ENCODE data around the gene NFE2L3.

The NFE2L3 gene

DNA sequence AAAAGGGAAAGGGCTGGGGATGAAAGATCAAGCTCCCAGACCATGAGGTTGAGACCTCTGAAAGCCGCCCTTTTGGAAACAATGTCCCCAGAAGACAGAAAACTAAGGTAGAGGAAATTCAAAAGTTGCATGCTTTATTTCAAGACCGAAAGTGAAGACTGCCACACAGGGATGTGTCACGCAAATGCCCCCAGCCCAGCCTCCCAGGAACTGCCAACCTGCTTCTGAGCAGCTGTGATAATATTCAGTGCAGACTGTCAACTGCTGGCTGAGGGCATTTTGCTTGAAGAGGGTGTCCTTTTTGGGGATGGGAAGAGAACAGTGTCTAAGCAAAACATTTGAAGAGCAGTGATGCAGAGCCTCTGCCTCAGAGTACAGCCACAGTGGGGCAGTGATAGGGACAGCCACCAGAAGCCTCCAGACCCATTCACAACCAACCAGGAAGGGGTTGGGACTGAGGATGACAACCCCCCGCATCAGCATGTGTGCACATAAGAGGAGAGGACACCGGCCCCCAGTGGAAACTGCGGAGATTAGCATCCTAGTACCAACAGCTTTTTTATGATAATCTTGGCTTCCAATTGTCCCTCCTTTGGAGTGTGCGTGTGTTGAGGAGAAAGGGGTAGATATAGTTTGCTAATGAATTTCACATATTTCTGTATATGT, 34.7 kb upstream of the NFE2L3 start:
- no peak for TF ChIP-seq PPARA (CRISPR knock-in tag; IDR thresholded peaks at IDR 0.05; ENCODE audit: borderline replicate concordance)
- TF ChIP-seq BACH2 (CRISPR knock-in tag; IDR thresholded peaks at IDR 0.05; ENCODE audit: borderline replicate concordance) = no peak
- TF ChIP-seq CSDC2 (CRISPR knock-in tag; IDR thresholded peaks at IDR 0.05) = no peak
- TF ChIP-seq POU6F1 (CRISPR knock-in tag; IDR thresholded peaks at IDR 0.05; ENCODE audit: borderline replicate concordance, low read depth) = no peak
- no peak for TF ChIP-seq RARB (CRISPR knock-in tag; IDR thresholded peaks at IDR 0.05)
- TF ChIP-seq, protein P1, sequence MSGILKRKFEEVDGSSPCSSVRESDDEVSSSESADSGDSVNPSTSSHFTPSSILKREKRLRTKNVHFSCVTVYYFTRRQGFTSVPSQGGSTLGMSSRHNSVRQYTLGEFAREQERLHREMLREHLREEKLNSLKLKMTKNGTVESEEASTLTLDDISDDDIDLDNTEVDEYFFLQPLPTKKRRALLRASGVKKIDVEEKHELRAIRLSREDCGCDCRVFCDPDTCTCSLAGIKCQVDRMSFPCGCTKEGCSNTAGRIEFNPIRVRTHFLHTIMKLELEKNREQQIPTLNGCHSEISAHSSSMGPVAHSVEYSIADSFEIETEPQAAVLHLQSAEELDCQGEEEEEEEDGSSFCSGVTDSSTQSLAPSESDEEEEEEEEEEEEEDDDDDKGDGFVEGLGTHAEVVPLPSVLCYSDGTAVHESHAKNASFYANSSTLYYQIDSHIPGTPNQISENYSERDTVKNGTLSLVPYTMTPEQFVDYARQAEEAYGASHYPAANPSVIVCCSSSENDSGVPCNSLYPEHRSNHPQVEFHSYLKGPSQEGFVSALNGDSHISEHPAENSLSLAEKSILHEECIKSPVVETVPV (CRISPR knock-in tag; IDR thresholded peaks at IDR 0.05) = no peak
- TF ChIP-seq ZNF565 (CRISPR knock-in tag; conservative IDR thresholded peaks at IDR 0.05; ENCODE audit: low read depth) = no peak
- no peak for TF ChIP-seq TSHZ2 (CRISPR knock-in tag; IDR thresholded peaks at IDR 0.05)
- no peak for TF ChIP-seq PATZ1 (CRISPR knock-in tag; IDR thresholded peaks at IDR 0.05; ENCODE audit: borderline replicate concordance)
- no peak for TF ChIP-seq ARNTL (CRISPR knock-in tag; IDR thresholded peaks at IDR 0.05; ENCODE audit: borderline replicate concordance, low read depth)
- TF ChIP-seq TOX (CRISPR knock-in tag; IDR thresholded peaks at IDR 0.05; ENCODE audit: borderline replicate concordance) = no peak
- no peak for TF ChIP-seq ZNF70 (CRISPR knock-in tag; IDR thresholded peaks at IDR 0.05)
- TF ChIP-seq ZC3H10 (CRISPR knock-in tag; IDR thresholded peaks at IDR 0.05) = no peak
- no peak for TF ChIP-seq TCF4 (CRISPR knock-in tag; IDR thresholded peaks at IDR 0.05; ENCODE audit: borderline replicate concordance)
- TF ChIP-seq, protein P2, sequence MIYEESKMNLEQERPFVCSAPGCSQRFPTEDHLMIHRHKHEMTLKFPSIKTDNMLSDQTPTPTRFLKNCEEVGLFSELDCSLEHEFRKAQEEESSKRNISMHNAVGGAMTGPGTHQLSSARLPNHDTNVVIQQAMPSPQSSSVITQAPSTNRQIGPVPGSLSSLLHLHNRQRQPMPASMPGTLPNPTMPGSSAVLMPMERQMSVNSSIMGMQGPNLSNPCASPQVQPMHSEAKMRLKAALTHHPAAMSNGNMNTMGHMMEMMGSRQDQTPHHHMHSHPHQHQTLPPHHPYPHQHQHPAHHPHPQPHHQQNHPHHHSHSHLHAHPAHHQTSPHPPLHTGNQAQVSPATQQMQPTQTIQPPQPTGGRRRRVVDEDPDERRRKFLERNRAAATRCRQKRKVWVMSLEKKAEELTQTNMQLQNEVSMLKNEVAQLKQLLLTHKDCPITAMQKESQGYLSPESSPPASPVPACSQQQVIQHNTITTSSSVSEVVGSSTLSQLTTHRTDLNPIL (CRISPR knock-in tag; IDR thresholded peaks at IDR 0.05; ENCODE audit: low read depth) = no peak
- TF ChIP-seq ESRRG (CRISPR knock-in tag; IDR thresholded peaks at IDR 0.05) = no peak
- TF ChIP-seq ZFP30 (CRISPR knock-in tag; IDR thresholded peaks at IDR 0.05) = no peak
- TF ChIP-seq ZNF8 (CRISPR knock-in tag; IDR thresholded peaks at IDR 0.05) = no peak
- no peak for TF ChIP-seq ZFP3 (CRISPR knock-in tag; IDR thresholded peaks at IDR 0.05)
- peak; percentile 32 for ATAC-seq

DNA sequence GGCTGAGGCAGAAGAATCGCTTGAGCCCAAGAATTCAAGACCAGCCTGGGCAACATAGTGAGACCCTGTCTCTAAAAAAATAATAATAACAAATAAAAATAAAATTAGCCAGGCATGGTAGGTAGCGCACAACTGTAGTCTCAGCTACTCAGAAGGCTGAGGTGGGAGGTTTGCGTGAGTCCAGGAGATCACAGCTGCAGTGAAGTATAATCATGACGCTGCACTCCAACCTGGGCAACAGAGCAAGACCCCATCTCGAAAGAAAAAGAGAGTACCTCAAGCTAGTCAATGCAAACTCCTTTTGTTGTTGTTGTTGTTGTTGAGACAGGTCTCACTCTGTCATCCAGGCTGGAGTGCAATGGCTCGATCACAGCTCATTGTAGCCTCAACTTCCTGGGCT, 34.0 kb upstream of the NFE2L3 start:
- ATAC-seq = no peak
- no peak for TF ChIP-seq ZFP30 (CRISPR knock-in tag; IDR thresholded peaks at IDR 0.05)
- no peak for TF ChIP-seq ISL1 (CRISPR knock-in tag; IDR thresholded peaks at IDR 0.05)
- TF ChIP-seq SNAI2 (CRISPR knock-in tag; IDR thresholded peaks at IDR 0.05) = no peak
- TF ChIP-seq, protein P1 (CRISPR knock-in tag; IDR thresholded peaks at IDR 0.05) = no peak
- TF ChIP-seq PATZ1 (CRISPR knock-in tag; IDR thresholded peaks at IDR 0.05; ENCODE audit: borderline replicate concordance) = no peak
- no peak for TF ChIP-seq TCF4 (CRISPR knock-in tag; IDR thresholded peaks at IDR 0.05; ENCODE audit: borderline replicate concordance)
- TF ChIP-seq ZNF70 (CRISPR knock-in tag; IDR thresholded peaks at IDR 0.05) = no peak
- TF ChIP-seq ZC3H10 (CRISPR knock-in tag; IDR thresholded peaks at IDR 0.05) = no peak
- no peak for TF ChIP-seq TOX (CRISPR knock-in tag; IDR thresholded peaks at IDR 0.05; ENCODE audit: borderline replicate concordance)
- no peak for TF ChIP-seq OSR1 (CRISPR knock-in tag; IDR thresholded peaks at IDR 0.05)
- TF ChIP-seq ZNF565 (CRISPR knock-in tag; conservative IDR thresholded peaks at IDR 0.05; ENCODE audit: low read depth) = no peak
- TF ChIP-seq, protein P2 (CRISPR knock-in tag; IDR thresholded peaks at IDR 0.05; ENCODE audit: low read depth) = no peak
- TF ChIP-seq PPARA (CRISPR knock-in tag; IDR thresholded peaks at IDR 0.05; ENCODE audit: borderline replicate concordance) = no peak
- no peak for TF ChIP-seq GLIS3 (CRISPR knock-in tag; IDR thresholded peaks at IDR 0.05)
- no peak for TF ChIP-seq ZFP3 (CRISPR knock-in tag; IDR thresholded peaks at IDR 0.05)

Measured in SK-N-SH treated with all-trans-retinoic acid at 6 μM for 48 hours (cell line).